ENCODE measurements around the gene RAB11FIP3.

- TF ChIP-seq, protein P1, sequence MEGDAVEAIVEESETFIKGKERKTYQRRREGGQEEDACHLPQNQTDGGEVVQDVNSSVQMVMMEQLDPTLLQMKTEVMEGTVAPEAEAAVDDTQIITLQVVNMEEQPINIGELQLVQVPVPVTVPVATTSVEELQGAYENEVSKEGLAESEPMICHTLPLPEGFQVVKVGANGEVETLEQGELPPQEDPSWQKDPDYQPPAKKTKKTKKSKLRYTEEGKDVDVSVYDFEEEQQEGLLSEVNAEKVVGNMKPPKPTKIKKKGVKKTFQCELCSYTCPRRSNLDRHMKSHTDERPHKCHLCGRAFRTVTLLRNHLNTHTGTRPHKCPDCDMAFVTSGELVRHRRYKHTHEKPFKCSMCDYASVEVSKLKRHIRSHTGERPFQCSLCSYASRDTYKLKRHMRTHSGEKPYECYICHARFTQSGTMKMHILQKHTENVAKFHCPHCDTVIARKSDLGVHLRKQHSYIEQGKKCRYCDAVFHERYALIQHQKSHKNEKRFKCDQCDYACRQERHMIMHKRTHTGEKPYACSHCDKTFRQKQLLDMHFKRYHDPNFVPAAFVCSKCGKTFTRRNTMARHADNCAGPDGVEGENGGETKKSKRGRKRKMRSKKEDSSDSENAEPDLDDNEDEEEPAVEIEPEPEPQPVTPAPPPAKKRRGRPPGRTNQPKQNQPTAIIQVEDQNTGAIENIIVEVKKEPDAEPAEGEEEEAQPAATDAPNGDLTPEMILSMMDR (IDR thresholded peaks at IDR 0.05) = no peak
- no peak for TF ChIP-seq POLR2A (IDR thresholded peaks at IDR 0.05)
Measured at GRCh38 chr16:551210-551609, 125.8 kb downstream of the RAB11FIP3 start.

Data from heart left ventricle (tissue), 13 donors.